OCI-LY7 (cell line): ENCODE results near the gene AMOTL2.

Experiments used
- EZH2phosphoT487 ChIP-seq: fragments of 200-600 bp; sonication (generic); IDR thresholded peaks from 2 replicates; pipeline ENCODE4 v1.6.1; 2018; ENCODE audit warnings: low read depth, borderline replicate concordance, mild to moderate bottlenecking, mixed run types, antibody characterized with exemption, low read length, moderate library complexity, mixed read lengths
- TF ChIP-seq, protein P1 (sequence below): fragments of 200-600 bp; sonication (generic); conservative IDR thresholded peaks from 2 replicates; pipeline ENCODE4 v1.5.1; 2014; ENCODE audit warnings: mild to moderate bottlenecking, antibody characterized with exemption, low read length, moderate library complexity, mixed read lengths

GRCh38 chr3:134344560-134344959, 29.7 kb downstream of the AMOTL2 start:
- TF ChIP-seq, protein P1, sequence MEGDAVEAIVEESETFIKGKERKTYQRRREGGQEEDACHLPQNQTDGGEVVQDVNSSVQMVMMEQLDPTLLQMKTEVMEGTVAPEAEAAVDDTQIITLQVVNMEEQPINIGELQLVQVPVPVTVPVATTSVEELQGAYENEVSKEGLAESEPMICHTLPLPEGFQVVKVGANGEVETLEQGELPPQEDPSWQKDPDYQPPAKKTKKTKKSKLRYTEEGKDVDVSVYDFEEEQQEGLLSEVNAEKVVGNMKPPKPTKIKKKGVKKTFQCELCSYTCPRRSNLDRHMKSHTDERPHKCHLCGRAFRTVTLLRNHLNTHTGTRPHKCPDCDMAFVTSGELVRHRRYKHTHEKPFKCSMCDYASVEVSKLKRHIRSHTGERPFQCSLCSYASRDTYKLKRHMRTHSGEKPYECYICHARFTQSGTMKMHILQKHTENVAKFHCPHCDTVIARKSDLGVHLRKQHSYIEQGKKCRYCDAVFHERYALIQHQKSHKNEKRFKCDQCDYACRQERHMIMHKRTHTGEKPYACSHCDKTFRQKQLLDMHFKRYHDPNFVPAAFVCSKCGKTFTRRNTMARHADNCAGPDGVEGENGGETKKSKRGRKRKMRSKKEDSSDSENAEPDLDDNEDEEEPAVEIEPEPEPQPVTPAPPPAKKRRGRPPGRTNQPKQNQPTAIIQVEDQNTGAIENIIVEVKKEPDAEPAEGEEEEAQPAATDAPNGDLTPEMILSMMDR: no peak
- TF ChIP-seq EZH2phosphoT487: no peak
